Activated T-helper 2 cell treated with anti-CD3 and anti-CD28 coated beads, Interferon-gamma antibody, Interleukin-2, Interleukin-4, amounts not matched to agents 10 μg/mL and 5 μg/mL and 100 μg/mL, durations not matched to agents 14 hours and 24 hours and 36 hours (primary cell): Measurements from ENCODE around the gene VSTM2L. TPM values are rescaled to one million over a fixed set of nuclear protein-coding genes. Genes with fewer than 3 reads are reported as not detected.

ENCODE experiments used
- DNase-seq: peaks from one replicate; pipeline ENCODE4 v3.0.0; 2021; ENCODE audit warnings: low spot score
- H3K27ac Mint-ChIP-seq: one replicate; pipeline ENCODE4 v1.8.0; 2021; ENCODE audit warnings: mixed read lengths
- H3K27me3 Mint-ChIP-seq: one replicate; pipeline ENCODE4 v1.8.0; 2021; ENCODE audit warnings: low read depth, mixed read lengths
- H3K36me3 Mint-ChIP-seq: one replicate; pipeline ENCODE4 v1.8.0; 2021; ENCODE audit warnings: low read depth, mixed read lengths
- H3K4me1 Mint-ChIP-seq: one replicate; pipeline ENCODE4 v1.8.0; 2021; ENCODE audit warnings: low read depth, mixed read lengths
- H3K4me3 Mint-ChIP-seq: one replicate; pipeline ENCODE4 v1.8.0; 2021; ENCODE audit warnings: low read depth, mild to moderate bottlenecking, moderate library complexity, mixed read lengths
- H3K9me3 Mint-ChIP-seq: one replicate; pipeline ENCODE4 v1.8.0; 2021; ENCODE audit warnings: mixed read lengths
- intact Hi-C: fragments of 100-400 bp; cut with micrococcal nuclease; formaldehyde crosslinking; loops from one replicate; pipeline ENCODE4 v1.15.1; 2023
- total RNA-seq: library from RNA; stranded (reverse); gene quantifications from 2 replicates; pipeline ENCODE4 v1.2.3, GENCODE V29; 2022

VSTM2L gene
- total RNA-seq, 1 donor from 2014 or later = 0.23 TPM

- H3K27me3 Mint-ChIP-seq = no peaks in the 10 kb centered on the region
Measured at GRCh38 chr20:37943033-37943432, 40.1 kb downstream of the VSTM2L start.

GRCh38 chr20:37943501-37944455 is 40.9 kb downstream of the VSTM2L start:
- Mint-ChIP-seq H3K4me3 (no peak overlapping the region), H3K9me3 (no peaks in the 10 kb centered on the region), H3K36me3 (no peaks in the 10 kb centered on the region), H3K27ac (no peak overlapping the region), H3K4me1 (no peaks in the 10 kb centered on the region), H3K27me3 (no peaks in the 10 kb centered on the region)
- DNase-seq = no peak
- intact Hi-C loops = no loop called here

More at GRCh38 chr20:37943033-37943432, 40.1 kb downstream of the VSTM2L start:
- no peaks in the 10 kb centered on the region for H3K36me3 Mint-ChIP-seq
- no peak overlapping the region for H3K27ac Mint-ChIP-seq
- no peak overlapping the region for H3K4me3 Mint-ChIP-seq
- no peaks in the 10 kb centered on the region for H3K9me3 Mint-ChIP-seq
- H3K4me1 Mint-ChIP-seq = no peaks in the 10 kb centered on the region
- DNase-seq = no peak
- intact Hi-C loops = no loop called here

GRCh38 chr20:37944456-37944981 is 41.6 kb downstream of the VSTM2L start:
- intact Hi-C loops = no loop called here
- Mint-ChIP-seq H3K4me3 (no peak overlapping the region), H3K9me3 (no peaks in the 10 kb centered on the region), H3K27me3 (no peaks in the 10 kb centered on the region), H3K4me1 (no peaks in the 10 kb centered on the region), H3K27ac (no peak overlapping the region), H3K36me3 (no peaks in the 10 kb centered on the region)
- no peak for DNase-seq

- H3K4me1 Mint-ChIP-seq = no peaks in the 10 kb centered on the region
- intact Hi-C loops = no loop called here
- H3K4me3 Mint-ChIP-seq = no peak overlapping the region
- H3K27ac Mint-ChIP-seq = no peak overlapping the region
- no peaks in the 10 kb centered on the region for H3K27me3 Mint-ChIP-seq
- H3K9me3 Mint-ChIP-seq = no peaks in the 10 kb centered on the region
- DNase-seq = no peak
- no peaks in the 10 kb centered on the region for H3K36me3 Mint-ChIP-seq
Measured at GRCh38 chr20:37945091-37945547, 42.2 kb downstream of the VSTM2L start.

- DNase-seq = no peak
- Mint-ChIP-seq H3K27ac (no peak overlapping the region), H3K9me3 (no peaks in the 10 kb centered on the region)
Measured at GRCh38 chr20:37946946-37947345, 44.0 kb downstream of the VSTM2L start.

GRCh38 chr20:37947943-37948342 is 45.0 kb downstream of the VSTM2L start:
- Mint-ChIP-seq H3K27ac (no peak overlapping the region), H3K9me3 (no peaks in the 10 kb centered on the region), H3K4me3 (no peak overlapping the region), H3K4me1 (no peaks in the 10 kb centered on the region), H3K36me3 (no peaks in the 10 kb centered on the region), H3K27me3 (no peaks in the 10 kb centered on the region)
- DNase-seq = no peak
- intact Hi-C loops = no loop called here

More at GRCh38 chr20:37946946-37947345, 44.0 kb downstream of the VSTM2L start:
- no peaks in the 10 kb centered on the region for H3K4me1 Mint-ChIP-seq
- H3K36me3 Mint-ChIP-seq = no peaks in the 10 kb centered on the region
- H3K27me3 Mint-ChIP-seq = no peaks in the 10 kb centered on the region
- intact Hi-C loops = no loop called here
- H3K4me3 Mint-ChIP-seq = no peak overlapping the region

GRCh38 chr20:37948956-37949355 is 46.0 kb downstream of the VSTM2L start:
- intact Hi-C loops = no loop called here
- H3K27me3 Mint-ChIP-seq = no peaks in the 10 kb centered on the region
- no peak overlapping the region for H3K4me3 Mint-ChIP-seq
- no peaks in the 10 kb centered on the region for H3K9me3 Mint-ChIP-seq
- no peaks in the 10 kb centered on the region for H3K4me1 Mint-ChIP-seq
- no peak for DNase-seq
- no peaks in the 10 kb centered on the region for H3K36me3 Mint-ChIP-seq
- no peak overlapping the region for H3K27ac Mint-ChIP-seq

- H3K36me3 Mint-ChIP-seq = no peaks in the 10 kb centered on the region
- intact Hi-C loops = no loop called here
- no peak overlapping the region for H3K27ac Mint-ChIP-seq
- H3K4me1 Mint-ChIP-seq = no peaks in the 10 kb centered on the region
- H3K27me3 Mint-ChIP-seq = peaks cover 15% of the 10 kb centered on the region
- no peaks in the 10 kb centered on the region for H3K9me3 Mint-ChIP-seq
- DNase-seq = no peak
- no peak overlapping the region for H3K4me3 Mint-ChIP-seq
Measured at GRCh38 chr20:37954190-37954589, 51.3 kb downstream of the VSTM2L start.

- H3K4me3 Mint-ChIP-seq = no peak overlapping the region
- no peaks in the 10 kb centered on the region for H3K9me3 Mint-ChIP-seq
- no peak overlapping the region for H3K27ac Mint-ChIP-seq
- no peaks in the 10 kb centered on the region for H3K4me1 Mint-ChIP-seq
- H3K27me3 Mint-ChIP-seq = peaks cover 18% of the 10 kb centered on the region
- no peaks in the 10 kb centered on the region for H3K36me3 Mint-ChIP-seq
- intact Hi-C loops = no loop called here
- no peak for DNase-seq
Measured at GRCh38 chr20:37954626-37955025, 51.7 kb downstream of the VSTM2L start.

- peaks cover 20% of the 10 kb centered on the region for H3K27me3 Mint-ChIP-seq
- H3K4me3 Mint-ChIP-seq = no peak overlapping the region
- H3K36me3 Mint-ChIP-seq = no peaks in the 10 kb centered on the region
- intact Hi-C loops = no loop called here
- no peak for DNase-seq
- no peaks in the 10 kb centered on the region for H3K9me3 Mint-ChIP-seq
- no peaks in the 10 kb centered on the region for H3K4me1 Mint-ChIP-seq
- no peak overlapping the region for H3K27ac Mint-ChIP-seq
Measured at GRCh38 chr20:37955511-37955910, 52.6 kb downstream of the VSTM2L start.

GRCh38 chr20:37956107-37956585 is 53.2 kb downstream of the VSTM2L start:
- Mint-ChIP-seq H3K4me3 (no peak overlapping the region), H3K27ac (no peak overlapping the region), H3K4me1 (no peaks in the 10 kb centered on the region), H3K27me3 (peaks cover 25% of the 10 kb centered on the region), H3K9me3 (no peaks in the 10 kb centered on the region), H3K36me3 (no peaks in the 10 kb centered on the region)
- DNase-seq = no peak
- intact Hi-C loops = no loop called here

- Mint-ChIP-seq H3K4me1 (no peaks in the 10 kb centered on the region), H3K27ac (no peak overlapping the region), H3K4me3 (no peak overlapping the region), H3K36me3 (no peaks in the 10 kb centered on the region), H3K27me3 (peaks cover 27% of the 10 kb centered on the region), H3K9me3 (no peaks in the 10 kb centered on the region)
- no peak for DNase-seq
- intact Hi-C loops = no loop called here
Measured at GRCh38 chr20:37958856-37959520, 56.1 kb downstream of the VSTM2L start.

GRCh38 chr20:37961066-37961465 is 58.1 kb downstream of the VSTM2L start:
- Mint-ChIP-seq H3K4me1 (no peaks in the 10 kb centered on the region), H3K4me3 (no peak overlapping the region), H3K27ac (no peak overlapping the region), H3K27me3 (peaks cover 25% of the 10 kb centered on the region), H3K36me3 (no peaks in the 10 kb centered on the region), H3K9me3 (peaks cover under 1% of the 10 kb centered on the region)
- no peak for DNase-seq
- intact Hi-C loops = no loop called here
